ENCODE results near the gene ARHGAP8.

GRCh38 chr22:44748524-44748923 is 3.9 kb upstream of the ARHGAP8 start:
- TF ChIP-seq CTCF (conservative IDR thresholded peaks at IDR 0.05 in 1 of 2, IDR thresholded peaks at IDR 0.05 in 1 of 2; ENCODE audit: low read depth in 1 of 2, low read length in 2 of 2) (no peak), EZH2 (IDR thresholded peaks at IDR 0.05; ENCODE audit: low read length, missing control alignments) (no peak)
